Thyroid gland (tissue), 4 donors: ENCODE results near the gene ABCA12.
"Not testable (repeated sequence)": the region's sequence is repeated elsewhere in the genome, so short reads cannot be mapped to it uniquely, and the experiment has no call there.

Experiments
- CTCF ChIP-seq, 6 experiments: fragments of 200-600 bp in 3 of 6; fragments of 450-650 bp in 3 of 6; sonication (generic) in 3 of 6; IDR thresholded peaks; one replicate each; pipeline ENCODE4 v1.5.1; 2016 to 2019; ENCODE audit warnings: antibody characterized with exemption in 6 of 6, mild to moderate bottlenecking in 2 of 6, inconsistent platforms in 1 of 6, moderate library complexity in 1 of 6
- POLR2A ChIP-seq, 2 donors: fragments of 450-650 bp; IDR thresholded peaks; one replicate each; pipeline ENCODE4 v1.6.1; 2017; ENCODE audit warnings: antibody characterized with exemption in 2 of 2, mild to moderate bottlenecking in 2 of 2, moderate library complexity in 1 of 2

- not testable (repeated sequence) for TF ChIP-seq CTCF, POLR2A (IDR thresholded peaks at IDR 0.05)
These were observed 28.1 kb upstream of the ABCA12 start for GRCh38 chr2:215166505-215166904.
